SK-N-SH treated with all-trans-retinoic acid at 6 μM for 48 hours (cell line): Measurements from ENCODE around the gene TUT1.

Source experiments
- CSDC2 ChIP-seq: fragments of 250-450 bp; sonication (Bioruptor Pico); IDR thresholded peaks from 2 replicates; pipeline ENCODE4 v1.5.0; 2020; ENCODE audit warnings: mild to moderate bottlenecking, moderate library complexity
- CSRNP3 ChIP-seq: fragments of 250-450 bp; sonication (Bioruptor Pico); IDR thresholded peaks from 2 replicates; pipeline ENCODE4 v1.5.1; 2021; ENCODE audit warnings: mild to moderate bottlenecking, moderate library complexity
- PATZ1 ChIP-seq: fragments of 250-450 bp; sonication (Bioruptor Pico); IDR thresholded peaks from 2 replicates; pipeline ENCODE4 v1.8.0; 2020; ENCODE audit warnings: mild to moderate bottlenecking, moderate library complexity, borderline replicate concordance
- POU6F1 ChIP-seq: fragments of 250-450 bp; sonication (Bioruptor Pico); IDR thresholded peaks from 2 replicates; pipeline ENCODE4 v1.8.0; 2021; ENCODE audit warnings: low read depth, mild to moderate bottlenecking, moderate library complexity, borderline replicate concordance
- SNAI2 ChIP-seq: fragments of 250-450 bp; sonication (Bioruptor Pico); IDR thresholded peaks from 2 replicates; pipeline ENCODE4 v1.5.0; 2020; ENCODE audit warnings: mild to moderate bottlenecking, moderate library complexity
- ZFP3 ChIP-seq: fragments of 250-450 bp; sonication (Bioruptor Pico); IDR thresholded peaks from 2 replicates; pipeline ENCODE4 v1.5.0; 2020; ENCODE audit warnings: mild to moderate bottlenecking, moderate library complexity
- ZFP30 ChIP-seq: fragments of 450-650 bp; formaldehyde crosslinking; IDR thresholded peaks from 2 replicates; pipeline ENCODE4 v1.5.0; 2022; ENCODE audit warnings: mild to moderate bottlenecking, moderate library complexity
- ZNF8 ChIP-seq: fragments of 450-650 bp; formaldehyde crosslinking; IDR thresholded peaks from 2 replicates; pipeline ENCODE4 v1.5.0; 2020; ENCODE audit warnings: mild to moderate bottlenecking, moderate library complexity

GRCh38 chr11:62540804-62541701 is 50.3 kb downstream of the TUT1 start:
- TF ChIP-seq ZFP30 (CRISPR knock-in tag) (no peak), SNAI2 (CRISPR knock-in tag) (no peak), ZFP3 (CRISPR knock-in tag) (no peak), ZNF8 (CRISPR knock-in tag) (no peak), CSDC2 (no peak), CSRNP3 (CRISPR knock-in tag) (no peak), POU6F1 (CRISPR knock-in tag) (no peak), PATZ1 (no peak)
